ENCODE measurements around the gene SEMA4B. TPM values are rescaled to one million over a fixed set of nuclear protein-coding genes. Genes with fewer than 3 reads are reported as not detected.

The SEMA4B gene
- total and polyA plus RNA-seq, 2 of the 8 experiments (the other 6 are each of a cell fraction or from before 2014, with no cell fraction given): 42.7 to 43.0 TPM

DNA sequence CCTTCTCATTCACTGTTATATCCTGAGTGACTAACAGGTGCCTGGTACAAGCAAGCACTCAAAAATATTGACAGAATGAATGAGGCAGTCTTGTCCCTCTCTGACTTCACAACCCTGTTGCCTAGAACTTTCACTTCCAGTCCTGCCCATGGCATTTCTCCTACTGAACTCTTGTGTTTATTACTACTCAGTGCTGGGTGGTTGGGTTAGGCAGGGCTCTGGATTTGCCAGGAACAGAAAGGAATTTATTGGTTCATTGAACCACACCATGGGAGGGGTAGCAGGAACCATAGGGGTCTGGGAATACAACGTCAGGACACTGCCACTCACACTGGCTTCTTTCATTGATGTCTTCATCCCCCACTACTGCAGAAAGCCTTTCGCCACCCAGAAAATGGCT is 41.9 kb upstream of the SEMA4B start:
- FAIRE-seq (no peak), DNase-seq (ENCODE audit: low read depth in 1 of 2, low spot score in 2 of 2) (no peak)
- Histone ChIP-seq H3K14ac (ENCODE audit: insufficient read length) (no peak overlapping the region), H3K27ac (ENCODE audit: low read depth, low read length) (no peak overlapping the region), H3K56ac (replicated peaks; ENCODE audit: insufficient read length, low read depth, low read length) (no peak overlapping the region), H2BK120ac (replicated peaks; ENCODE audit: low read depth, low read length) (no peak overlapping the region), H3K4me2 (ENCODE audit: insufficient read depth in 1 of 2, low read depth in 2 of 2, low read length in 2 of 2) (no peak overlapping the region), H3K27me3 (replicated peaks in 1 of 4; ENCODE audit: control insufficient read depth in 3 of 4, extremely low read depth in 1 of 4, insufficient read depth in 3 of 4, low read length in 3 of 4) (no peaks in the 10 kb centered on the region), H2AFZ (ENCODE audit: low read length) (no peak overlapping the region), H3K36me3 (ENCODE audit: control insufficient read depth in 2 of 4, insufficient read depth in 4 of 4, low read length in 3 of 4) (no peaks in the 10 kb centered on the region), H4K5ac (ENCODE audit: insufficient read length, low read depth, low read length) (no peak overlapping the region), H3K79me1 (ENCODE audit: low read depth, low read length) (no peaks in the 10 kb centered on the region), H3K23ac (ENCODE audit: insufficient read length) (no peak overlapping the region), H3K4me3 (ENCODE audit: extremely low read depth in 1 of 4, insufficient read depth in 2 of 4, low read depth in 3 of 4, low read length in 4 of 4) (no peak overlapping the region), H3K18ac (ENCODE audit: extremely low read depth, low read length) (no peak overlapping the region), H4K20me1 (replicated peaks in 1 of 2; ENCODE audit: control insufficient read depth in 1 of 2, insufficient read depth in 2 of 2, low read length in 2 of 2) (no peaks in the 10 kb centered on the region), H3K4me1 (replicated peaks in 1 of 4; ENCODE audit: control insufficient read depth in 3 of 4, insufficient read depth in 4 of 4, low read length in 3 of 4) (peaks cover 0 to 17% (median 7%) of the 10 kb centered on the region in 4 experiments; a peak in 4 of 7 replicates), H2BK20ac (ENCODE audit: low read length) (no peak overlapping the region), H4K8ac (ENCODE audit: extremely low read depth, insufficient read depth, low read length) (no peak overlapping the region), H3K9ac (replicated peaks in 1 of 4; ENCODE audit: extremely low read depth in 1 of 4, low read depth in 3 of 4, low read length in 3 of 4) (no peak overlapping the region), H3K4ac (replicated peaks; ENCODE audit: insufficient read length, low read depth, low read length) (no peak overlapping the region), H3K79me2 (ENCODE audit: control insufficient read depth in 1 of 2, insufficient read depth in 2 of 2, low read length in 2 of 2) (no peaks in the 10 kb centered on the region), H3K9me3 (ENCODE audit: insufficient read depth in 2 of 2, low read depth in 1 of 2, low read length in 1 of 2) (no peaks in the 10 kb centered on the region), H4K91ac (replicated peaks; ENCODE audit: insufficient read length, low read length) (no peak overlapping the region), H2BK12ac (ENCODE audit: low read depth, low read length) (no peak overlapping the region), H2AK5ac (ENCODE audit: low read depth, low read length) (no peak overlapping the region), H2BK5ac (ENCODE audit: low read depth, low read length) (no peak overlapping the region), H3K23me2 (ENCODE audit: low read depth, low read length) (no peaks in the 10 kb centered on the region; the same call in 1 of the 2 replicates), H2BK15ac (ENCODE audit: low read length) (no peak overlapping the region)
- TF ChIP-seq SIRT6 (IDR thresholded peaks at IDR 0.05; ENCODE audit: low read length) (no peak), TAF7 (optimal IDR thresholded peaks at IDR 0.05; ENCODE audit: borderline replicate concordance, low read depth, low read length) (no peak), ASH2L (IDR thresholded peaks at IDR 0.05; ENCODE audit: low read length) (no peak), E2F6 (IDR thresholded peaks at IDR 0.05) (no peak), NRF1 (IDR thresholded peaks at IDR 0.05; ENCODE audit: low read depth, low read length) (no peak), CHD2 (IDR thresholded peaks at IDR 0.05; ENCODE audit: low read length) (no peak), GTF2F1 (IDR thresholded peaks at IDR 0.05; ENCODE audit: borderline replicate concordance, low read depth, low read length) (no peak), CBX5 (IDR thresholded peaks at IDR 0.05; ENCODE audit: low read depth, low read length) (no peak), KDM4A (IDR thresholded peaks at IDR 0.05; ENCODE audit: low read depth, low read length, severe bottlenecking) (no peak)
- ChIA-PET CTCF (ENCODE audit: partially characterized antibody) (interaction anchor here (0.7 to 1.7 kb wide), 5 partner anchors 9 to 53 kb away, joined by 3 to 6 read pairs (median 5); no protein-coding TSS in a partner anchor), POLR2A (ENCODE audit: partially characterized antibody) (no interaction called here)
- WGBS, 2 experiments (ENCODE audit: extremely low coverage in 1 of 2, insufficient coverage in 1 of 2, insufficient read length in 1 of 2, insufficient replicate concordance in 2 of 2, low coverage in 1 of 2, low lambda C conversion rate in 2 of 2, missing lambda C conversion rate in 1 of 2): 92% methylated on average over 2 of the region's 2 CpGs; no CpG with 5 or more reads in 1 of the 2 experiments
